ENCODE measurements around the gene SLC16A5. TPM values are rescaled to one million over a fixed set of nuclear protein-coding genes. Genes with fewer than 3 reads are reported as not detected.
"Not testable (repeated sequence)": the region's sequence is repeated elsewhere in the genome, so short reads cannot be mapped to it uniquely, and the experiment has no call there.

The SLC16A5 gene
- 0.88 and 1.6 TPM in 2 replicates for total RNA-seq
- 0.73 TPM for polyA plus RNA-seq (2012)

GRCh38 chr17:75087558-75088453 lies at the start of gene SLC16A5:
TSS of gene SLC16A5 (plus strand) at chr17:75087954. CDS start at chr17:75093637, 5,683 bp downstream.
- DNase-seq (ENCODE audit: low read depth) = no peak

GRCh38 chr17:75039238-75039637 lies 48.5 kb upstream of the SLC16A5 start:
- no peak for DNase-seq (ENCODE audit: low read depth)

GRCh38 chr17:75041656-75042280 lies 46.0 kb upstream of the SLC16A5 start:
- no peak for DNase-seq (ENCODE audit: low read depth)

- DNase-seq (ENCODE audit: low read depth) = not testable (repeated sequence)
Observed at GRCh38 chr17:75043789-75044188, 44.0 kb upstream of the SLC16A5 start.

- no peak for DNase-seq (ENCODE audit: low read depth)
Observed at GRCh38 chr17:75044716-75045115, 43.0 kb upstream of the SLC16A5 start.

GRCh38 chr17:75045946-75046406 lies 41.8 kb upstream of the SLC16A5 start:
- DNase-seq (ENCODE audit: low read depth) = not testable (repeated sequence)

- peak; percentile 96 for DNase-seq (ENCODE audit: low read depth)
Observed at GRCh38 chr17:75046407-75047289, 41.1 kb upstream of the SLC16A5 start, which contains the start of the genes ATP5PD and KCTD2. TSS of gene ATP5PD (minus strand) at chr17:75046969. CDS start at chr17:75042650, 4,319 bp downstream. TSS of gene KCTD2 (plus strand) at chr17:75047225. CDS start at chr17:75047251, 26 bp downstream.

- DNase-seq (ENCODE audit: low read depth) = no peak
Observed at GRCh38 chr17:75047398-75048098, 40.2 kb upstream of the SLC16A5 start.

GRCh38 chr17:75048249-75048878 lies 39.4 kb upstream of the SLC16A5 start:
- DNase-seq (ENCODE audit: low read depth) = peak; percentile 40

GRCh38 chr17:75049057-75049456 lies 38.7 kb upstream of the SLC16A5 start:
- DNase-seq (ENCODE audit: low read depth) = no peak

- no peak for DNase-seq (ENCODE audit: low read depth)
Observed at GRCh38 chr17:75049706-75050105, 38.0 kb upstream of the SLC16A5 start.

GRCh38 chr17:75051941-75052340 lies 35.8 kb upstream of the SLC16A5 start:
- no peak for DNase-seq (ENCODE audit: low read depth)

GRCh38 chr17:75059369-75060345 lies 28.1 kb upstream of the SLC16A5 start:
- peak; percentile 89 for DNase-seq (ENCODE audit: low read depth)

GRCh38 chr17:75060434-75061054 lies 27.2 kb upstream of the SLC16A5 start:
- peak; percentile 67 for DNase-seq (ENCODE audit: low read depth)

- DNase-seq (ENCODE audit: low read depth) = no peak
Observed at GRCh38 chr17:75061055-75061438, 26.7 kb upstream of the SLC16A5 start.

- no peak for DNase-seq (ENCODE audit: low read depth)
Observed at GRCh38 chr17:75061618-75062017, 26.1 kb upstream of the SLC16A5 start.

- no peak for DNase-seq (ENCODE audit: low read depth)
Observed at GRCh38 chr17:75063201-75063600, 24.6 kb upstream of the SLC16A5 start.

- no peak for DNase-seq (ENCODE audit: low read depth)
Observed at GRCh38 chr17:75063626-75064025, 24.1 kb upstream of the SLC16A5 start.
